Mesendoderm (in vitro differentiated cells): ENCODE data around the gene ZNF175.

Experiments
- DNase-seq: peaks from one replicate; pipeline ENCODE4 v3.0.0; 2013
- H2AK5ac ChIP-seq: 2 replicates; pipeline ENCODE4 v1.6.1; 2013; ENCODE audit warnings: low read length, inconsistent platforms
- H2BK120ac ChIP-seq: 2 replicates; pipeline ENCODE4 v1.6.1; 2013; ENCODE audit warnings: low read depth, mild to moderate bottlenecking, low read length, moderate library complexity, mixed read lengths
- H2BK15ac ChIP-seq: replicated peaks from 2 replicates; pipeline ENCODE4 v1.6.1; 2013; ENCODE audit warnings: low read depth, mild to moderate bottlenecking, moderate library complexity
- H2BK5ac ChIP-seq: 2 replicates; pipeline ENCODE4 v1.6.1; 2013; ENCODE audit warnings: low read length, inconsistent platforms
- H3K18ac ChIP-seq: 2 replicates; pipeline ENCODE4 v1.6.1; 2013; ENCODE audit warnings: mild to moderate bottlenecking, low read length, mixed read lengths
- H3K23ac ChIP-seq: one replicate; pipeline ENCODE4 v1.6.1; 2013; ENCODE audit warnings: low read length
- H3K27ac ChIP-seq: 2 replicates; pipeline ENCODE4 v1.5.1; 2013; ENCODE audit warnings: low read depth, mild to moderate bottlenecking, inconsistent platforms, low read length, moderate library complexity
- H3K27me3 ChIP-seq: 2 replicates; pipeline ENCODE4 v1.6.1; 2013; ENCODE audit warnings: low read length, control low read depth, mild to moderate bottlenecking, inconsistent platforms; ENCODE audit not compliant: insufficient read depth, poor library complexity
- H3K36me3 ChIP-seq: 2 replicates; pipeline ENCODE4 v1.6.1; 2013; ENCODE audit warnings: low read length, inconsistent platforms; ENCODE audit not compliant: control insufficient read depth, insufficient read depth
- H3K4ac ChIP-seq: one replicate; pipeline ENCODE4 v1.6.1; 2013; ENCODE audit warnings: low read depth, mild to moderate bottlenecking, low read length, moderate library complexity
- H3K4me1 ChIP-seq: 2 replicates; pipeline ENCODE4 v1.6.1; 2013; ENCODE audit warnings: low read depth, low read length, inconsistent platforms; ENCODE audit not compliant: control insufficient read depth
- H3K4me2 ChIP-seq: 2 replicates; pipeline ENCODE4 v1.6.1; 2013; ENCODE audit warnings: low read length
- H3K4me3 ChIP-seq: 2 replicates; pipeline ENCODE4 v1.5.1; 2013; ENCODE audit warnings: mild to moderate bottlenecking, low read length
- H3K56ac ChIP-seq: one replicate; pipeline ENCODE4 v1.6.1; 2013; ENCODE audit warnings: low read length
- H3K79me1 ChIP-seq: 2 replicates; pipeline ENCODE4 v1.6.1; 2013; ENCODE audit warnings: low read length, inconsistent platforms
- H3K79me2 ChIP-seq: 2 replicates; pipeline ENCODE4 v1.6.1; 2013; ENCODE audit warnings: mild to moderate bottlenecking, low read length; ENCODE audit not compliant: control insufficient read depth, insufficient read depth
- H3K9ac ChIP-seq: 2 replicates; pipeline ENCODE4 v1.6.1; 2013; ENCODE audit warnings: low read length, inconsistent platforms
- H4K5ac ChIP-seq: one replicate; pipeline ENCODE4 v1.6.1; 2013; ENCODE audit warnings: low read length
- H4K8ac ChIP-seq: one replicate; pipeline ENCODE4 v1.6.1; 2013; ENCODE audit warnings: low read depth, mild to moderate bottlenecking, control low read depth, low read length, moderate library complexity
- WGBS: extraction: QIAGEN DNeasy Blood & Tissue Kit; methylation state at CpG from one replicate; pipeline ENCODE4 v1.1.7; 2013; ENCODE audit warnings: low lambda C conversion rate, missing lambda C conversion rate; ENCODE audit not compliant: insufficient coverage; ENCODE audit errors: extremely low coverage; 5-methylcytosine and 5-hydroxymethylcytosine counted together

The ZNF175 gene

GRCh38 chr19:51529301-51529700 lies 41.8 kb upstream of the ZNF175 start:
- no peak for DNase-seq
- H3K56ac ChIP-seq = no peak overlapping the region
- no peaks in the 10 kb centered on the region for H3K36me3 ChIP-seq
- H3K4me3 ChIP-seq = no peak overlapping the region
- H3K4me1 ChIP-seq = no peaks in the 10 kb centered on the region
- H3K79me1 ChIP-seq = no peaks in the 10 kb centered on the region
- no peaks in the 10 kb centered on the region for H3K27me3 ChIP-seq
- H2BK120ac ChIP-seq = no peak overlapping the region
- H3K23ac ChIP-seq = no peak overlapping the region
- no peak overlapping the region for H3K9ac ChIP-seq
- H4K8ac ChIP-seq = no peak overlapping the region
- H2BK5ac ChIP-seq = no peak overlapping the region
- H3K4me2 ChIP-seq = no peak overlapping the region
- H4K5ac ChIP-seq = no peak overlapping the region
- no peak overlapping the region for H3K18ac ChIP-seq
- no peak overlapping the region for H2BK15ac ChIP-seq
- no peak overlapping the region for H2AK5ac ChIP-seq
- H3K79me2 ChIP-seq = no peaks in the 10 kb centered on the region
- no CpG with 5 or more reads among the region's 2 CpGs for WGBS
- H3K4ac ChIP-seq = no peak overlapping the region
- no peak overlapping the region for H3K27ac ChIP-seq

- H4K8ac ChIP-seq = no peak overlapping the region
- H4K5ac ChIP-seq = no peak overlapping the region
- no peak overlapping the region for H3K27ac ChIP-seq
- no peak overlapping the region for H2BK120ac ChIP-seq
- no CpG with 5 or more reads among the region's 8 CpGs for WGBS
- H2AK5ac ChIP-seq = no peak overlapping the region
- no peak overlapping the region for H3K18ac ChIP-seq
- no peaks in the 10 kb centered on the region for H3K27me3 ChIP-seq
- no peak overlapping the region for H3K9ac ChIP-seq
- no peaks in the 10 kb centered on the region for H3K4me1 ChIP-seq
- H3K79me1 ChIP-seq = no peaks in the 10 kb centered on the region
- H2BK15ac ChIP-seq = no peak overlapping the region
- no peak overlapping the region for H3K4me3 ChIP-seq
- H3K56ac ChIP-seq = no peak overlapping the region
- H3K23ac ChIP-seq = no peak overlapping the region
- no peak overlapping the region for H2BK5ac ChIP-seq
- no peak overlapping the region for H3K4me2 ChIP-seq
- no peaks in the 10 kb centered on the region for H3K36me3 ChIP-seq
- no peak for DNase-seq
- H3K4ac ChIP-seq = no peak overlapping the region
- H3K79me2 ChIP-seq = no peaks in the 10 kb centered on the region
Observed at GRCh38 chr19:51530616-51531015, 40.5 kb upstream of the ZNF175 start.

- H4K5ac ChIP-seq = no peak within 1 kb of the TSS
- H2BK15ac ChIP-seq = no peak within 1 kb of the TSS
- H3K4me1 ChIP-seq = no peaks in the 10 kb centered on the region
- no peak within 1 kb of the TSS for H3K4me3 ChIP-seq
- H3K4ac ChIP-seq = no peak within 1 kb of the TSS
- WGBS = no CpG with 5 or more reads among the region's 25 CpGs
- H3K9ac ChIP-seq = no peak within 1 kb of the TSS
- no peak within 1 kb of the TSS for H3K56ac ChIP-seq
- no peak within 1 kb of the TSS for H4K8ac ChIP-seq
- H3K79me1 ChIP-seq = no peaks in the 10 kb centered on the region
- no peak within 1 kb of the TSS for H2AK5ac ChIP-seq
- H3K18ac ChIP-seq = no peak within 1 kb of the TSS
- H3K27me3 ChIP-seq = no peaks in the 10 kb centered on the region
- no peak within 1 kb of the TSS for H3K23ac ChIP-seq
- H3K27ac ChIP-seq = no peak within 1 kb of the TSS
- H3K79me2 ChIP-seq = no peaks in the 10 kb centered on the region
- no peak within 1 kb of the TSS for H3K4me2 ChIP-seq
- H2BK5ac ChIP-seq = no peak within 1 kb of the TSS
- no peak for DNase-seq
- no peaks in the 10 kb centered on the region for H3K36me3 ChIP-seq
- no peak within 1 kb of the TSS for H2BK120ac ChIP-seq
Observed at GRCh38 chr19:51531349-51532315, 39.5 kb upstream of the ZNF175 start, which contains the start of gene SIGLEC6. TSS of gene SIGLEC6 (minus strand) at chr19:51531670. CDS start at chr19:51531648, 22 bp downstream.

- Histone ChIP-seq H3K4me2 (no peak overlapping the region), H3K4ac (no peak overlapping the region), H4K8ac (no peak overlapping the region), H3K23ac (no peak overlapping the region), H4K5ac (no peak overlapping the region), H3K79me1 (no peaks in the 10 kb centered on the region), H3K9ac (no peak overlapping the region), H3K79me2 (no peaks in the 10 kb centered on the region), H3K18ac (no peak overlapping the region), H3K4me1 (no peaks in the 10 kb centered on the region), H2BK15ac (no peak overlapping the region), H2AK5ac (no peak overlapping the region), H3K36me3 (no peaks in the 10 kb centered on the region), H2BK5ac (no peak overlapping the region), H2BK120ac (no peak overlapping the region), H3K27me3 (no peaks in the 10 kb centered on the region), H3K56ac (no peak overlapping the region), H3K4me3 (no peak overlapping the region), H3K27ac (no peak overlapping the region)
- DNase-seq = no peak
- WGBS = no CpG with 5 or more reads among the region's 1 CpG
Observed at GRCh38 chr19:51535535-51535934, 35.5 kb upstream of the ZNF175 start.

GRCh38 chr19:51539821-51540366 lies 31.2 kb upstream of the ZNF175 start:
- Histone ChIP-seq H2BK5ac (no peak overlapping the region), H2BK120ac (no peak overlapping the region)
- whole genome bisulfite sequencing = no CpG with 5 or more reads among the region's 4 CpGs

More at GRCh38 chr19:51539821-51540366, 31.2 kb upstream of the ZNF175 start:
- Histone ChIP-seq H4K5ac (no peak overlapping the region), H3K27ac (no peak overlapping the region), H3K79me1 (no peaks in the 10 kb centered on the region), H3K79me2 (no peaks in the 10 kb centered on the region), H3K27me3 (no peaks in the 10 kb centered on the region), H3K23ac (no peak overlapping the region), H2BK15ac (no peak overlapping the region), H3K4me1 (no peaks in the 10 kb centered on the region), H4K8ac (no peak overlapping the region), H3K36me3 (no peaks in the 10 kb centered on the region), H3K56ac (no peak overlapping the region), H2AK5ac (no peak overlapping the region), H3K4me2 (no peak overlapping the region), H3K4ac (no peak overlapping the region), H3K4me3 (no peak overlapping the region), H3K9ac (no peak overlapping the region), H3K18ac (no peak overlapping the region)
- no peak for DNase-seq
